NCI-H187 treated with DMSO at 0.1 percent for 48 hours (cell line): ENCODE results near the gene NFATC2IP.
"Not testable (repeated sequence)": the region's sequence is repeated elsewhere in the genome, so short reads cannot be mapped to it uniquely, and the experiment has no call there.

Source experiments
- DNase-seq: peaks from one replicate; lab custom pipeline; 2025; lab: John Stamatoyannopoulos, UW

The NFATC2IP gene

GRCh38 chr16:28974007-28974436 is 23.3 kb downstream of the NFATC2IP start:
- DNase-seq = no peak

DNA sequence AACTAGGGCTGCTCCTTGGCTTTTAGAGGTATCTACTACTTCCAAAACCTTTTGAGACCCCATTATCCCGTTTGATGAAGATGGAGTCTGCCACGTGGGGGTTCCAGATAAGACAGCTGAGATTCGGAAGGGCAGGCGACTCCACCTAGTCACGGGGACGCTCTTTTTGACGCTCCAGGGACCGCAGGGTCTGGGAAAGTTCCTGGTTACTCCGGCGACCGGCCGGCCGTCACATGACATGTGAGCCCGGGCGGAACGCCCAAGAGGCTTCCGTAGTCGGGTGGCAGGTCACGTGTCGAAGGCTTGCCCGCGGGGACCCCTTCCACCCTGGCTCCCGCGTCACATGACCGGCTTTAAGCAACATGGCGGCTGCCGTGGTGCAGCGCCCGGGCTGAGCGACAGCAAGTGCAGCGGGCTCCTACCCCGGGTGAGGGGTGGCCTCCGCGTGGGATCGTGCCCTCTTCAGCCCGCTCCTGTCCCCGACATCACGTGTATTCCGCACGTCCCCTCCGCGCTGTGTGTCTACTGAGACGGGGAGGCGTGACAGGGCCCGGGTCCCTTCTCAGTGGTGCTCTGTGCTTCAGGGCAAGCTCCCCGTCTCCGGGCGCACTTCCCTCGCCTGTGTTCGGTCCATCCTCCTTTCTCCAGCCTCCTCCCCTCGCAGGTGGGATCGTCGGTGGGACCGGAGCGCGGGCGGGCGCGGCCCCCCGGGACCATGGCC is 23.9 kb downstream of the NFATC2IP start, which contains the start of gene SPNS1:
Gene SPNS1, plus strand, starts transcription at position 342 of the 721 bp plus-strand sequence. Its CDS starts 374 bp downstream, at position 716.
- peak; percentile 73 for DNase-seq

DNA sequence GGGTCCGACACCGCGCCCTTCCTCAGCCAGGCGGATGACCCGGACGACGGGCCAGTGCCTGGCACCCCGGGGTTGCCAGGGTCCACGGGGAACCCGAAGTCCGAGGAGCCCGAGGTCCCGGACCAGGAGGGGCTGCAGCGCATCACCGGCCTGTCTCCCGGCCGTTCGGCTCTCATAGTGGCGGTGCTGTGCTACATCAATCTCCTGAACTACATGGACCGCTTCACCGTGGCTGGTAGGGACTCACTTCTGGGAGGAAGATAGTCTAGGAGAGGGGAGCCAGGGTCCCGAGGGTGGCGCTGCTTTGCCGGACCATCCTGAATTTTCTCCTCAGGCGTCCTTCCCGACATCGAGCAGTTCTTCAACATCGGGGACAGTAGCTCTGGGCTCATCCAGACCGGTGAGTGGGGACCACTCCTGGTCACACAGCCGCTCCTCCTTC is 24.4 kb downstream of the NFATC2IP start:
- DNase-seq = no peak

DNA sequence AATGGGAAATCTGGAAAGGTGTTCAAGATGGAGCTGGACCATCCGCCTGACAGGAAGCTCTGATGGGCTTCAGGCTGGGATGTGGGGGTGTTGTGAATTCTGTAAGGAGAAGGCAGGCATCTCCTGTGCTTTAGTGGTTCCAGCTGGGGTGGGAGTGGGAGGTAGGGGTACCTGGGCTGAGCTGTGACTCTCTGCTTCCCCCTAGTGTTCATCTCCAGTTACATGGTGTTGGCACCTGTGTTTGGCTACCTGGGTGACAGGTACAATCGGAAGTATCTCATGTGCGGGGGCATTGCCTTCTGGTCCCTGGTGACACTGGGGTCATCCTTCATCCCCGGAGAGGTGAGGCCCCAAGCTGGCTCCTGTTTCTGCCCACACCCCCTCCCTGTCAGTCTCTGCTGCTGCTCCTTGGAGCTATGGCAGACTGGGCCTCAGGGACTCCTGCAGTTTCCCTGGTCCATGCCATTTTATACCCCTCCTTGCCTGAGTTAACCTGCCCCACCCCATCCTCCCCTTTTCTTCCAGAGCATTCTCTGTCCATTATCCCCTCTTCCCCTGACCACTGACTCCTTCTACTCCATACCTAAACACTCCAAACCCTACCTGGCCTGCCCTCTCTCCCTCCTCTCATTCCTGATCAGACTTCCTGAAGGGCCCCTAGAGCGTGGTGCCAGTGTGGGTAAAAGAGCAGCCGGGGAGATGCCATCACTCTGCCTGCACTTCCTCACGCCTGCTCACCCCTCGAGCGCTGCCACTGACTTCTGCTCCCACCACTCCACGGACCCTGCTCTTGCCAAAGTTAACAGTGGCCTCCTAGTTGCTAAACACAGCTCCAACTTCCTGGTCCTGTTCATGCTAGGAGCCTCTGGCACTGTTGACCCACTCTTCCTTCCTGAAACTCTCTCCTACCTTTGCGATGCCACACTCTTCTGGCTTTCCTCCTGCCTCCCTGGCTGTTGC is 27.2 kb downstream of the NFATC2IP start:
- no peak for DNase-seq

- DNase-seq = not testable (repeated sequence)
Measured at GRCh38 chr16:28980330-28980729, 29.6 kb downstream of the NFATC2IP start.

- no peak for DNase-seq
Measured at GRCh38 chr16:28980929-28981328, 30.2 kb downstream of the NFATC2IP start.

GRCh38 chr16:28981517-28981916 is 30.8 kb downstream of the NFATC2IP start:
- DNase-seq = no peak

DNA sequence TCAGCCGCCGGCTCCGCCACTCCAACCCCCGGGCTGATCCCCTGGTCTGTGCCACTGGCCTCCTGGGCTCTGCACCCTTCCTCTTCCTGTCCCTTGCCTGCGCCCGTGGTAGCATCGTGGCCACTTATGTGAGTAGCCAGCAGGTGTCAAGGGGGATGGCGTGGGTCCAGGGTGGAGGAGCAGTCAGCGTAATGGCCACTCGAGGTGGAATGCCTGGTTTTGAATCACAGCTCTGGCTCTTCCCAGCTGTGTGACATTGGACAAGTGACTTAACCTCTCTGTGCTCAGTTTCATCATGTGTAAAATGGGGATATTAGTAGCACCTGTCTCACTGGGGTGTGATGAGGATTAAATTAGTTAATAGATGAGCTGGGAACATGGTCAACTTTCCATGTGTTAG is 31.7 kb downstream of the NFATC2IP start:
- no peak for DNase-seq

- no peak for DNase-seq
Measured at GRCh38 chr16:28982949-28983348, 32.2 kb downstream of the NFATC2IP start.

DNA sequence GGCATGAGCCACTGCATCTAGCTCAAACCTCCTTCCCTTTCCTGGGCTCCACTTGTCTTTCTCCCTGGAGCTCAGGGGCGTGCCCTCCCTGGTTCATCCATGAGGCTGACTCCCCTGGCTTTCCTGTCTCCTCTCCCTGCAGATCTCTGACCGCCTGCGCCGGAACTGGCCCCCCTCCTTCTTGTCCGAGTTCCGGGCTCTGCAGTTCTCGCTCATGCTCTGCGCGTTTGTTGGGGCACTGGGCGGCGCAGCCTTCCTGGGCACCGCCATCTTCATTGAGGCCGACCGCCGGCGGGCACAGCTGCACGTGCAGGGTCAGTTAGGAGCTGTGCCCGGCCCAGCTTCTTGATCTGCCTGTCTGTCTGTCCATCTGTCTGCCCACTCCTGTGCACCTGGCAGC is 32.9 kb downstream of the NFATC2IP start:
- DNase-seq = no peak

- no peak for DNase-seq
Measured at GRCh38 chr16:28984091-28984490, 33.4 kb downstream of the NFATC2IP start.

GRCh38 chr16:28984619-28985135 is 33.9 kb downstream of the NFATC2IP start, which contains the start of gene LAT:
TSS of gene LAT (plus strand) at chr16:28985052. CDS start at chr16:28985418, 366 bp downstream.
- DNase-seq = no peak

- no peak for DNase-seq
Measured at GRCh38 chr16:28985211-28986041, 34.7 kb downstream of the NFATC2IP start.

DNA sequence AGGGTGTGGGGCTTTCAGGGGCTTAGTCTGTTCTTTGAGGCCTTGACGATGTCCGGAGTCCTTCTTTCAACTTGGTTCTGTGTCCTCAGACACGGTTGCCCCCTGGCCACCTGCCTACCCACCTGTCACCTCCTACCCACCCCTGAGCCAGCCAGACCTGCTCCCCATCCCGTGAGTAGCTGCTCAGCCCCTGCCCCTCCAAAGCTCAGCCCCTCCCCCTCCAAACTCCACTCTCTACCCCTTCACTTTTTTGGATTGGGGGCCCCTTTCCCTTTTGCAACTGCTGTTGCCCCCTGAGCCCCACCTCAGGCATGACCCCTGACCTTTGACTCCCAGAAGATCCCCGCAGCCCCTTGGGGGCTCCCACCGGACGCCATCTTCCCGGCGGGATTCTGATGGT is 35.3 kb downstream of the NFATC2IP start:
- no peak for DNase-seq

DNA sequence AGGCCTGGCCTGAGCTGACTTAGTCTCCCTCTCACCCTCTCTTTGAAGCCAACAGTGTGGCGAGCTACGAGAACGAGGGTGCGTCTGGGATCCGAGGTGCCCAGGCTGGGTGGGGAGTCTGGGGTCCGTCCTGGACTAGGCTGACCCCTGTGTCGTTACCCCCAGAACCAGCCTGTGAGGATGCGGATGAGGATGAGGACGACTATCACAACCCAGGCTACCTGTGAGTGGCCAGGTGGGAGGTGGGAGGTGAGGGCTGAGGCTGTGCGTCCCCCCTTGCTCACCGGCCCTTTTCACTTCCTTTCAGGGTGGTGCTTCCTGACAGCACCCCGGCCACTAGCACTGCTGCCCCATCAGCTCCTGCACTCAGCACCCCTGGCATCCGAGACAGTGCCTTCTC is 35.8 kb downstream of the NFATC2IP start:
- no peak for DNase-seq

DNA sequence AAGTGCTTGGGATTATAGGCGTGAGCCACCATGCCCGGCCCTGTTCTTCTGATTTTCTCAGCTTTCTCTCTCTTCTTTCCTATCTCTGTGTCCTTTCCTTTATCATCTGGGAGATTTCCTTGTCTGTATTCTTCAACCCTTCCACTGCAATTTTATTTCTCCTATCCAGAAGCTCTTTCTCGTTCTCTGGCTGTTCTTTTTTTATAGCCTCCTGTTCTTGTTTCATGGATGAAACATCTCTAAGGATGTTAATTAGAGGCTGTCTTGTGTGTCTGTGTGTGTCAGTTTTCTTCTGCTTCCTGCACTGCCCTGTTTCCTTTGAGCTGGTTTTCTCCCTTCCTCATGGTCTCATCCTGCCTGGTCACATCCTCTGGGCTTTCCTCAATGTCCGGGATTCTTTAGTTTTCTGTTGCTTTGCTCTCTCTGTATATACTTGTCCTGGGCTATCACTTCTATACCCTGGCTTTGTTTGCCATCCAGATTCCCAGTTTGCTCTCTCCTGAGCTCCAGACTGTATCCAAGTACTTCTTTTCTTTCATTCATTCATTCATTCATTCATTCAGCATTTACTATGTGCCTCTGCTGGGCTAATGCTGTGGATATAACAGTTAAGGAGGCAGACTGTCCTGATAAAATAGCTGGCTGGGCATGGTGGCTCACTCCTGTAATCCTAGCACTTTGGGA is 36.6 kb downstream of the NFATC2IP start:
- no peak for DNase-seq

DNA sequence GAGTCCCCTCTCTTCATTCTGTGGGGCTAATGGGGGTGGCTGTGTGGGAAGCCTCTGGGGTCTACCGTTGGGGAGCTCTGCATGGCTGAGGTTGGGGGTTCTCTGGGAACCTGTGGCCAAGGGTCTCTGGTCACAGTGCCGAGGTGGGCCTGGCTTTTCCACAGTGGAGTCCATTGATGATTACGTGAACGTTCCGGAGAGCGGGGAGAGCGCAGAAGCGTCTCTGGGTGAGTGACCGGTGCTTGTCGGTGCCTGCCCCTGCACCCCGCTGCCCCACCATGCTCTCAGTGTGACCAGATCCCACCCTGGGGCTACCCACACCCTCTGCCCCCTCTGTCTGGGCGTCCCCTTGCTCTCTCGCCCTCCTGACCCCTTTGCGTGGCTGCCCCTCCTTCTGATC is 38.6 kb downstream of the NFATC2IP start:
- DNase-seq = no peak

DNA sequence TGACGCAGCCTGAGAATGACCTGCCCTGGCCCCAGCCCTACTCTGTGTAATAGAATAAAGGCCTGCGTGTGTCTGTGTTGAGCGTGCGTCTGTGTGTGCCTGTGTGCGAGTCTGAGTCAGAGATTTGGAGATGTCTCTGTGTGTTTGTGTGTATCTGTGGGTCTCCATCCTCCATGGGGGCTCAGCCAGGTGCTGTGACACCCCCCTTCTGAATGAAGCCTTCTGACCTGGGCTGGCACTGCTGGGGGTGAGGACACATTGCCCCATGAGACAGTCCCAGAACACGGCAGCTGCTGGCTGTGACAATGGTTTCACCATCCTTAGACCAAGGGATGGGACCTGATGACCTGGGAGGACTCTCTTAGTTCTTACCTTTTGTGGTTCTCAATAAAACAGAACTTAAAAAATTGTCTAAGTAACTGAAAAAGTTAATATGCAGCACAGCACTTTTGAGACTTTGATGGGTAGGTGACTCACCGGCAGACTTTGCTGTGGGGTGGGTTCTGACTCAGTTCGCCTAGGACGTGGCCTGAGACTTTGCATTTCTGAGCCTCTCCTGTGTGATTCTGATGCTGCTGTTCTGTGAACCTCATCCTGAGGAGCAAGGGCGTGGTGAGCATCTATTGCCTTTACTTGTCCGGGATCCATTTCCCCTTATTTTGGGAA is 39.8 kb downstream of the NFATC2IP start:
- DNase-seq = no peak

DNA sequence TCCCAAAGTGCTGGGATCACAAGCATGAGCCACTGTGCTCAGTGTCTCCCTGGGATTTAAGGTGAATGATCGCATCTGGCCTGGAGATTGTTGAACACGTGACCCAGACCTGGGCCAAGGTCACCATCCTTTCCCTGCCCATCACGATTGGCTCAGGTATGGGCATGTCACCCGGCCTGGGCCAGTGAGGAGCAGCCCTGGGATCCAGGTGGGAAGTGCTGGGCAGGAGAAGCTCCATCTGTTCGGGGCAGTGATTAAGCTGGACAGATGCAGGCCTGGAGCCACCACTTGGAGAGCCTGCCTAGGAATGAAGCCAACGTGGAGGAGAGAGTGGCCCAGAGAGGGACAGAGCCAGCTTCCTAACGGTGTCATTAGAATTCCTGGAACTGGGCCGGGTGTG is 41.0 kb downstream of the NFATC2IP start:
- DNase-seq = no peak

- no peak for DNase-seq
Measured at GRCh38 chr16:28992496-28992895, 41.8 kb downstream of the NFATC2IP start.
